ENCODE results near the gene SLC5A3.

DNA sequence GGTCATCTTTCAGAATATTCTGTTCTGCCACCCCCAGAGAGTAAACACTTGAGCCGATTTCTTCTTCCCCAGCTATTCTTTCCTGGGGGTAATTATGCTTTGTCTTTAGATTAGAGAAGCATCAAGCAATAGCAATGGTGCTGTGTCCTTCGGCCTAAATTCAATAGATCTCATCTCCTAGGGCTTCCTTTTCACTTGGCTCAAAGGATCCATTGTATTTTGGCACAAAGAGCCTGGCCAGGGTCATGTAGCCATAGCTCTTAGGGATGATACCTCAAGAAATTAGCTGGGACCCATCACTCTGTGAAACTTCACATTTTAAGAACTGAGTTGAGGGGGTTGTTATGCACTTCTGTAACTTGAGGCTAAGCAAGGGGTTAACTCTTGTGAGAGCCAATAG lies 27.0 kb downstream of the SLC5A3 start:
- TF ChIP-seq NFIC (IDR thresholded peaks at IDR 0.05; ENCODE audit: low read depth, low read length): no peak
- no peak for TF ChIP-seq POLR2A (IDR thresholded peaks at IDR 0.05; ENCODE audit: low read depth, low read length)
- no peak for TF ChIP-seq HCFC1 (IDR thresholded peaks at IDR 0.05; ENCODE audit: low read length)
- TF ChIP-seq ZBED1 (IDR thresholded peaks at IDR 0.05; ENCODE audit: borderline replicate concordance): no peak
- TF ChIP-seq, protein P1, sequence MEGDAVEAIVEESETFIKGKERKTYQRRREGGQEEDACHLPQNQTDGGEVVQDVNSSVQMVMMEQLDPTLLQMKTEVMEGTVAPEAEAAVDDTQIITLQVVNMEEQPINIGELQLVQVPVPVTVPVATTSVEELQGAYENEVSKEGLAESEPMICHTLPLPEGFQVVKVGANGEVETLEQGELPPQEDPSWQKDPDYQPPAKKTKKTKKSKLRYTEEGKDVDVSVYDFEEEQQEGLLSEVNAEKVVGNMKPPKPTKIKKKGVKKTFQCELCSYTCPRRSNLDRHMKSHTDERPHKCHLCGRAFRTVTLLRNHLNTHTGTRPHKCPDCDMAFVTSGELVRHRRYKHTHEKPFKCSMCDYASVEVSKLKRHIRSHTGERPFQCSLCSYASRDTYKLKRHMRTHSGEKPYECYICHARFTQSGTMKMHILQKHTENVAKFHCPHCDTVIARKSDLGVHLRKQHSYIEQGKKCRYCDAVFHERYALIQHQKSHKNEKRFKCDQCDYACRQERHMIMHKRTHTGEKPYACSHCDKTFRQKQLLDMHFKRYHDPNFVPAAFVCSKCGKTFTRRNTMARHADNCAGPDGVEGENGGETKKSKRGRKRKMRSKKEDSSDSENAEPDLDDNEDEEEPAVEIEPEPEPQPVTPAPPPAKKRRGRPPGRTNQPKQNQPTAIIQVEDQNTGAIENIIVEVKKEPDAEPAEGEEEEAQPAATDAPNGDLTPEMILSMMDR (IDR thresholded peaks at IDR 0.05 in 2 of 3, conservative IDR thresholded peaks at IDR 0.05 in 1 of 3; ENCODE audit: control insufficient read depth in 2 of 3, extremely low read depth in 1 of 3, insufficient read depth in 1 of 3, low read depth in 3 of 3, low read length in 3 of 3): no peak
- no peak for TF ChIP-seq IKZF2 (IDR thresholded peaks at IDR 0.05)
- no peak for TF ChIP-seq POLR2AphosphoS5 (IDR thresholded peaks at IDR 0.05; ENCODE audit: low read length)
- TF ChIP-seq SIN3A (IDR thresholded peaks at IDR 0.05; ENCODE audit: low read depth, low read length): no peak
- TF ChIP-seq RB1 (IDR thresholded peaks at IDR 0.05; ENCODE audit: borderline replicate concordance): no peak
- no peak for TF ChIP-seq ZZZ3 (IDR thresholded peaks at IDR 0.05; ENCODE audit: control insufficient read depth, insufficient read length, low read depth)
- no peak for TF ChIP-seq ATF7 (IDR thresholded peaks at IDR 0.05; ENCODE audit: low read depth)
- TF ChIP-seq BRCA1 (IDR thresholded peaks at IDR 0.05; ENCODE audit: low read depth, low read length): no peak
- TF ChIP-seq RAD51 (IDR thresholded peaks at IDR 0.05): no peak
